ENCODE data around the gene TLX1. TPM values are rescaled to one million over a fixed set of nuclear protein-coding genes. Genes with fewer than 3 reads are reported as not detected.

The TLX1 gene
- polyA plus RNA-seq, 1 donor (not counting 4 experiments of a cell fraction or from before 2014, with no cell fraction given): not detected

DNA sequence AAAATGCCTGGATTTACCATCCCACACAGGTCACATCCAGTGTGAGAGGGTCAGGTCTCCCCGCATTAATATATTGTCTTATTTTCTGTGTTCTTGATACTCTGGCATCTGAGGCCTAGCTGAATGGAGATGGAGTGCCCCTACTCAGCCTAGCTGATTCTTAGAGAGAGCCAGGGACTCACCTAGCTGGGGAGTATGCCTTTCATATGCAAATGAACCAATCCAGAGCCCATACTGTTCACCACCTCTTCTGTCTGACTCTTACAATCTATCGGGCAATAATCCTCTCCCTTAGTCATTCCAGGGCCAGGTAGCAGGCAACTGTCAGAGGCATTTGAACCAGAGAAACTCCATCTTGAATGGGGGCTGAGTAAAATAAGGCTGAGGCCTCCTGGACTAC lies 51.8 kb downstream of the TLX1 start:
- no peaks in the 10 kb centered on the region for H4K20me1 ChIP-seq (ENCODE audit: control insufficient read depth, extremely low read depth, insufficient read depth, low read length)
- peaks cover 14% of the 10 kb centered on the region for H3K27me3 ChIP-seq (ENCODE audit: control insufficient read depth, extremely low read depth, insufficient read depth, low read length)
- H3K36me3 ChIP-seq (ENCODE audit: control insufficient read depth in 2 of 2, extremely low read depth in 1 of 2, insufficient read depth in 2 of 2, low read length in 2 of 2): no peaks in the 10 kb centered on the region
- H3K9ac ChIP-seq (ENCODE audit: control insufficient read depth, extremely low read depth, insufficient read depth, low read length): no peak overlapping the region
- H3K9me1 ChIP-seq (ENCODE audit: control insufficient read depth, extremely low read depth, insufficient read depth, low read length): no peaks in the 10 kb centered on the region
- FAIRE-seq (no peak), DNase-seq (ENCODE audit: low read depth, low spot score) (no peak)
- dilution Hi-C loops (cut with MboI; ENCODE audit: extremely low pct_ligation_motif_present, low sequenced_read_pairs): no loop called here
- H3K4me1 ChIP-seq (ENCODE audit: control insufficient read depth, extremely low read depth, insufficient read depth, low read length): no peaks in the 10 kb centered on the region
- H3K4me3 ChIP-seq (ENCODE audit: control insufficient read depth in 2 of 3, extremely low read depth in 1 of 3, insufficient read depth in 2 of 3, low read depth in 1 of 3, low read length in 3 of 3): no peak overlapping the region
- H3K4me2 ChIP-seq (ENCODE audit: control insufficient read depth, extremely low read depth, insufficient read depth, low read depth, low read length): no peak overlapping the region
- no peaks in the 10 kb centered on the region for H3K9me3 ChIP-seq (ENCODE audit: control insufficient read depth, low read depth, low read length)
- TF ChIP-seq EZH2 (IDR thresholded peaks at IDR 0.05; ENCODE audit: low read length): no peak
- TF ChIP-seq, protein P1, sequence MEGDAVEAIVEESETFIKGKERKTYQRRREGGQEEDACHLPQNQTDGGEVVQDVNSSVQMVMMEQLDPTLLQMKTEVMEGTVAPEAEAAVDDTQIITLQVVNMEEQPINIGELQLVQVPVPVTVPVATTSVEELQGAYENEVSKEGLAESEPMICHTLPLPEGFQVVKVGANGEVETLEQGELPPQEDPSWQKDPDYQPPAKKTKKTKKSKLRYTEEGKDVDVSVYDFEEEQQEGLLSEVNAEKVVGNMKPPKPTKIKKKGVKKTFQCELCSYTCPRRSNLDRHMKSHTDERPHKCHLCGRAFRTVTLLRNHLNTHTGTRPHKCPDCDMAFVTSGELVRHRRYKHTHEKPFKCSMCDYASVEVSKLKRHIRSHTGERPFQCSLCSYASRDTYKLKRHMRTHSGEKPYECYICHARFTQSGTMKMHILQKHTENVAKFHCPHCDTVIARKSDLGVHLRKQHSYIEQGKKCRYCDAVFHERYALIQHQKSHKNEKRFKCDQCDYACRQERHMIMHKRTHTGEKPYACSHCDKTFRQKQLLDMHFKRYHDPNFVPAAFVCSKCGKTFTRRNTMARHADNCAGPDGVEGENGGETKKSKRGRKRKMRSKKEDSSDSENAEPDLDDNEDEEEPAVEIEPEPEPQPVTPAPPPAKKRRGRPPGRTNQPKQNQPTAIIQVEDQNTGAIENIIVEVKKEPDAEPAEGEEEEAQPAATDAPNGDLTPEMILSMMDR (optimal IDR thresholded peaks at IDR 0.05 in 1 of 3, IDR thresholded peaks at IDR 0.05 in 1 of 3, conservative IDR thresholded peaks at IDR 0.05 in 1 of 3; ENCODE audit: extremely low read depth in 1 of 3, insufficient read depth in 2 of 3, low read length in 3 of 3): no peak
- no peaks in the 10 kb centered on the region for H3K79me2 ChIP-seq (ENCODE audit: control insufficient read depth, insufficient read depth, low read length)
- H3K27ac ChIP-seq (ENCODE audit: control insufficient read depth, insufficient read depth, low read length): no peak overlapping the region
- no peak overlapping the region for H2AFZ ChIP-seq (ENCODE audit: control insufficient read depth, low read length)

DNA sequence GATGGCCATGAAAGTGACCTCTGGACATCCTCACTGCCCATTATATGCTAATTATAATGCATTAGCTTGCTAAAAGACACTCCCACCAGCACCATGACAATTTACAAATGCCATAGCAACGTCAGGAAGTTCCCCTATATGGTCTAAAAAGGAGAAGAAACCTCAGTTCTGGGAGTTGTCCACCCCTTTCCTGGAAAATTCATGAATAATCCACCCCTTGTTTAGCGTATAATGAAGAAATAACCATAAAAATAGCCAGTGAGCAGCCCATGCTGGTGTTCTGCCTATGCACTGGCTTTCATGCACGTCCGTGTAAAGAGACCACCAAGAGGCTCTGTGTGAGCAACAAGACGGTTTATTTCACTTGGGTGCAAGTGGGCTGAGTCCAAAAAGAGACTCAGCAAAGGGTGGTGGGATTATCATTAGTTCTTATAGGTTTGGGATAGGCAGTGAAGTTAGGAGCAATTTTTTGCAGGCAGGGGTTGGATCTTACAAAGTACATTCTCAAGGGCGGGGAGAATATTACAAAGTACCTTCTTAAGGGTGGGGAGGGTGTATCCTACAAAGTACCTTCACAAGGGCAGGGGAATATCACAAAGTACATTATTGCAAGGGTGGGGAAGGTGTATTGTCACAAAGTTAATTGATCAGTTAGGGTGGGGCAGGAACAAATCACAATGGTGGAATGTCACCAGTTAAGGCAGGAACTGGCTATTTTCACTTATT lies 52.5 kb downstream of the TLX1 start:
- no peak overlapping the region for H3K4me3 ChIP-seq (ENCODE audit: control insufficient read depth in 2 of 3, extremely low read depth in 1 of 3, insufficient read depth in 2 of 3, low read depth in 1 of 3, low read length in 3 of 3)
- H3K9me1 ChIP-seq (ENCODE audit: control insufficient read depth, extremely low read depth, insufficient read depth, low read length): no peaks in the 10 kb centered on the region
- no peak overlapping the region for H2AFZ ChIP-seq (ENCODE audit: control insufficient read depth, low read length)
- no peak overlapping the region for H3K9ac ChIP-seq (ENCODE audit: control insufficient read depth, extremely low read depth, insufficient read depth, low read length)
- H3K27me3 ChIP-seq (ENCODE audit: control insufficient read depth, extremely low read depth, insufficient read depth, low read length): peaks cover 14% of the 10 kb centered on the region
- no peaks in the 10 kb centered on the region for H3K36me3 ChIP-seq (ENCODE audit: control insufficient read depth in 2 of 2, extremely low read depth in 1 of 2, insufficient read depth in 2 of 2, low read length in 2 of 2)
- TF ChIP-seq, protein P1 (optimal IDR thresholded peaks at IDR 0.05 in 1 of 3, IDR thresholded peaks at IDR 0.05 in 1 of 3, conservative IDR thresholded peaks at IDR 0.05 in 1 of 3; ENCODE audit: extremely low read depth in 1 of 3, insufficient read depth in 2 of 3, low read length in 3 of 3): no peak
- TF ChIP-seq EZH2 (IDR thresholded peaks at IDR 0.05; ENCODE audit: low read length): no peak
- H3K27ac ChIP-seq (ENCODE audit: control insufficient read depth, insufficient read depth, low read length): no peak overlapping the region
- no peak for DNase-seq (ENCODE audit: low read depth, low spot score)
- no peak for FAIRE-seq
- dilution Hi-C loops (cut with MboI; ENCODE audit: extremely low pct_ligation_motif_present, low sequenced_read_pairs): no loop called here
- H3K4me1 ChIP-seq (ENCODE audit: control insufficient read depth, extremely low read depth, insufficient read depth, low read length): no peaks in the 10 kb centered on the region
- no peaks in the 10 kb centered on the region for H3K79me2 ChIP-seq (ENCODE audit: control insufficient read depth, insufficient read depth, low read length)
- no peaks in the 10 kb centered on the region for H3K9me3 ChIP-seq (ENCODE audit: control insufficient read depth, low read depth, low read length)
- H4K20me1 ChIP-seq (ENCODE audit: control insufficient read depth, extremely low read depth, insufficient read depth, low read length): no peaks in the 10 kb centered on the region
- no peak overlapping the region for H3K4me2 ChIP-seq (ENCODE audit: control insufficient read depth, extremely low read depth, insufficient read depth, low read depth, low read length)

Other genes with a start within 250 kb of the TLX1 start
- gene SLF2, start 218.3 kb upstream of the TLX1 start, polyA plus RNA-seq: 4.6 to 7.1 TPM (median 4.9 TPM) in 3 replicates
- gene SEMA4G, start 161.8 kb upstream of the TLX1 start, polyA plus RNA-seq: 0.98 to 1.9 TPM (median 1.2 TPM) in 3 replicates
- 71.1 to 105 TPM (median 75.3 TPM) in 3 replicates for gene MRPL43, start 143.8 kb upstream of the TLX1 start, polyA plus RNA-seq
- 10.1 to 16.9 TPM (median 12.9 TPM) in 3 replicates for gene TWNK, start 143.8 kb upstream of the TLX1 start, polyA plus RNA-seq
- 18.1 to 36.7 TPM (median 18.6 TPM) in 3 replicates for gene LZTS2, start 131.5 kb upstream of the TLX1 start, polyA plus RNA-seq
- 0.31 to 0.54 TPM (median 0.54 TPM) in 3 replicates for gene PDZD7, start 100.2 kb upstream of the TLX1 start, polyA plus RNA-seq
- 77.0 to 102 TPM (median 78.7 TPM) in 3 replicates for gene SFXN3, start 100.1 kb upstream of the TLX1 start, polyA plus RNA-seq
- 0.08 to 0.18 TPM (median 0.18 TPM) in 3 replicates for gene KAZALD1, start 69.3 kb upstream of the TLX1 start, polyA plus RNA-seq
- not detected in 3 replicates for gene LBX1, start 98.2 kb downstream of the TLX1 start, polyA plus RNA-seq
- gene BTRC, start 222.9 kb downstream of the TLX1 start, polyA plus RNA-seq: 13.2 to 21.7 TPM (median 16.6 TPM) in 3 replicates

Measured in keratinocyte (primary cell).